Fibroblast of skin of left biceps (primary cell): ENCODE measurements around the gene RABAC1.
"Not testable (repeated sequence)": the region's sequence is repeated elsewhere in the genome, so short reads cannot be mapped to it uniquely, and the experiment has no call there.

Experiments used
- DNase-seq, 2 experiments: peaks; one replicate each; pipeline ENCODE4 v3.0.0-alpha.2; 2013; ENCODE audit warnings: low read depth in 2 of 2

RABAC1 gene, protein sequence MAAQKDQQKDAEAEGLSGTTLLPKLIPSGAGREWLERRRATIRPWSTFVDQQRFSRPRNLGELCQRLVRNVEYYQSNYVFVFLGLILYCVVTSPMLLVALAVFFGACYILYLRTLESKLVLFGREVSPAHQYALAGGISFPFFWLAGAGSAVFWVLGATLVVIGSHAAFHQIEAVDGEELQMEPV

DNA sequence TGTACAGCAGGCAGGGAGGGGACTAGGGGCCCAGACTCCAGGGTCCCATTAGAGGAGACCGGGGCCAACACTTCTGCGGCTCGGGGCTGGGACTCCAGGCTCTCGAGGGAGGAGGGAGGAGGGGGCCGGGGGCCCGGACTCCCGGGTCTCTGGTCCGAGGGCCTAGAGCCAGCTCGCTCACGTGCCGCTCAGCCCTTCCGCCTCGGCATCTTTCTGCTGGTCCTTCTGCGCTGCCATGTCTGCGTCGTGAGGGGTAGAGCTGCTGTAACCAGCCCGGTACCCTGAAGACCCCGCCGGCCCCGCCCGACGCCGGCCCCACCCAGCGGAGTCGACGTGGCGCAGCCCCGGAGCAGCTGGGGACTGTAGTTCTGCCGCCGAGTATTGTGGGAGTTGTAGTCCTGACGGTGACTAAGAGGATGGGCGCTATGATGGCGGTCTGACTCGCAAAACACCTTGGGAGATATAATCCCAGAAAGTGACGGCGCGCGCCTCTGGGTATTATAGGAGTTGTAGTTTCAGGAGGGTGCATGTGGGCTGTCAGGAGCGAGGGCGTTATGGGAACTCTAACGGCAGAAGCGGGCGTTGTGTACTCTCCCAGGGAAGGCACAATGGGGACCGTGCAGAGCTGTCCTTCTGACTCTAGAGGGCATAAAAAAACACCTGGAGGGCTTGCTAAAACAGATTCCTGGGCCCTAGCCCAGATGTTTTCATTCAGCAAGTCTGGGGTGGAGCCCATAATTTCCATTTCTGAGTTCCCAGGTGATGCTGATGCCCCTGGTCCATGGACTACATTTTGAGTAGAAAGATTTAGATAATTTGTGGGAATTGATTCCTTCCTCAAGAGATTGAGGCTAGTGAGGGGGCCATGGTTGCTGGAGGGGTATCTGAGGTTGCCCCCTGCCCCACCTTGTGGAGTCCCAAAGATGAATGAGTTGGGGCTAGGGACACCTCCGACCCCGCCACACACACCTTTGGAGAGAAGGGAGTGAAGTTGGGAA is at the start of gene RABAC1:
TSS of gene RABAC1 (minus strand) at position 266 of the 998 bp plus-strand sequence. CDS start at position 237, 29 bp downstream.
- DNase-seq, result peak; percentile 74 to 76

DNA sequence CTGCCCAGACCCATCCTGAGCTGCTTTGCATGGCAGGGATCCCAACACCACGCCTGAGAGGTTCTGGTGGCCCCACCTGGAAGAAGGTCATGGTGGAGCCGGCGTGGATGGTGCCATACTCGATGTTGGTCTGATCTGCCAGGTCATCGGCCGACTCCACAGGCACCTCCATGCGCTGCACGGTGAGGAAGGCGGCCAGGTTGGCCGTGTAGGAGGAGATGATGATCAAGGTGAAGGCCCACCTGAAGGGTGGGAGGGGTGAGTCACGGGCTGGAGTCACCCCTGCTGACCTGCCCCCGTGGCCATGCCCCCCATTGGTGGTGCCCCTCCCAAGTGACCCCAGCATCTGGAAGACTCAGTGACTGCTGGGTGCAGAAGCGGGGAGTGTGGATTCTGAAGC is 47.4 kb upstream of the RABAC1 start:
- no peak for DNase-seq

DNA sequence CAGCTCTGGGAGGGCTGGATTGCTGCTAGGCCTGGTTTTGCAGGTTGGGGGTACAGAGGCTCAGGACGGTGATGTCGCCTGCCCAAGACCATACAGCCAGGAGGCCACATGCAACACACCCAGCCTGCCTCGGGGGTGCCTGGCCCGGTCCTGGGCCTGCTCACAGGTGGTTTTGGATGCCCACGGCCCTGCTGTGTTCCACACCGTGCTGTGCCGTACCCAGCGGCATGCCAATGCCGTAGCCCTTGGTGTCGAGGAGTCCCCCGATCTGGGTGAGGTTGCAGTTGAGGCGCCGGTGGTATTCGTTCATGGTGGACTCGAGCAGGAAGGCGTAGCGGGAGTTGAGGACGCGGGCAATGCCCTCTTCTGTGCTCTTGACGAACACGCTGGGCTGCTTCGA is 46.4 kb upstream of the RABAC1 start:
- DNase-seq, result no peak

DNA sequence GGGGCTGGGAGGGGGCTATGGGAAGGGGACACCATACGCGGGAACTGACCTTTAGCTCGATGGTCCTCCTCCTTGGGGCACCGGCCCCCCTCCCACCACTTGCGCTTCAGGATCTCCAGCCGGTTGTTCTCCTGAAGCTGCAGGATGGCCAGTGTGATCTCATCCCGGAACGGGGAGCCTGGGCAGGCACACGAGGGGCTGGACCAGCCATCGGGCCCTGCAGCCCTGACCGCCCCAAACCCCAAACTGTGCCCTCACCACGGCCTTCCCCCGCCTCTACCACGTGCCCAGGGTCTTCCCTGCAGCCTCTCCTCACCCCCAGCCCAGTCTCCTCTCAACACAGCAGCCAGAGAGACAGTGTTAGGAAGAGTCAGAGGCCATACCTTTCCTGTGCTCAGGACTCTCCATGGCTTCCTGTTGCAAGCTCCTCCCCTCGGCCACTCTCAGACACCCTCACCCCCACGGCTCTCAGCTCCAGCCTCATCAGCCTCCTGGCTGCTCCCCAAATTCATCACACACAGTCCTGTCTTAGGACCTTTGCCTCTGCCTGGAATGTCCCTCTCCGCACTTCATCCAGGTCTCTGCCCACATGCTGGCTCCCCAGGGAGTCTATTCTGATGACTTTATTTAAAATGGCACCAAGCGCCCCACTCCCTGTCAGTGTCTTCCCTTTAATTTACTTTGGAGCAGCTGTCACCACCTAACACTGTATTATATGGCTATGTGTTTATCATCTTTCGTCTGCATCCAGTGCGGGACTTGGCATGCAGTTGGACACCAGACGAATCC is 44.6 kb upstream of the RABAC1 start:
- no peak for DNase-seq

DNA sequence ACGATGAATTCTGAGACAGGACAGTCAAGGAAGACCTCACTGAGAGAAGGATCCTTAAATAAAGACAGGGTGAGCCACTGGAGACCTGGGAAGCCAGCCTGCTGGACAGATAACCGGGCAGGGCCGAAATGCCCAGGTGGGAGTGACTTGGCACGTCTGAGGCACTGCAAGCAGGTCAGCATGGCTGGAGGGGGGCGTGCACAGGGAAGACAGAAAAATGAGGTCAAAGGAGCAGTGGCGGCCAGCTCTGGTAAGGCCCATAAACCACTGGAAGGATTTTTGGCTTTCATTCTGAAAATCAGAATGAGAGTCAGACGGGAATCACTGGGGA is 40.7 kb upstream of the RABAC1 start:
- no peak for DNase-seq

DNA sequence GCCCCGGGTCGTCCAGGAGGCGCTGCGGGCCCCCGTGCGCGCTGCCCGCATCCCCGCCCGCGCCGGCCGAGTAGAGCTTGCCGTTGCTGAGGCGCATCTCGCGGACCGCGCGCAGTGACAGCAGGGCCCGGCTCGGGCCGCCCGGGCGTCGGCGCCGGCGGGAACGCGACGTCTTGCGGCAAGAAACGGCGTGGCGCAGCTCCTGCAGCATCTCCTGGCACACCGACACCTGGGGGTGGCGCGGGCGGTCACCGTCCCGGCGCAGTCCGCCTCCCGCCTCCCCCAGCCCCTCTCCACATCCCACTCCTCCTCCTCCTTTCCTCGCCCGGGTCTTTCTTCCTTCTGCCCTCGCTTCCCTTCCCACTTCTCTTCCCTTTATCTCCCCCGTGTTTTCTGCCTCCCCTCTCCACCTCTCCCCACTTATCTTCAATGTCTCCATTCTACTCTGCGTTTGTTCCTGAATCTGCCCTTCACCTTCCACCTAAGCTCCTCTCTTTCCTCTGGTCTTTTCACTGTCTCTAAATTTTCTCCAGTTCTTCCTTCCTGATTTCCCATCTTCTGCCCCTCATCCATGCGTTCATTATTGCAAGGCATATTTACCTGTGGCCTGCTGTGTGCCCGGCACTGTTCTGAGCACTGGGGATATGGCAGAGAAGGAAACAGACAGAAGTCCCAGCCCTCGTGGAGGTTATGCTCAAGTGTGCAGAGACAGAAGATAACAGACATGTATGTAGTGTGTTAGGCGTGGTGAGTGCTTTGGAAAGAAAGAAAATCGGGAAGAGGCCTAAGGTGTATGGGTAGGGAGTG is 40.2 kb upstream of the RABAC1 start:
- DNase-seq, result no peak

DNA sequence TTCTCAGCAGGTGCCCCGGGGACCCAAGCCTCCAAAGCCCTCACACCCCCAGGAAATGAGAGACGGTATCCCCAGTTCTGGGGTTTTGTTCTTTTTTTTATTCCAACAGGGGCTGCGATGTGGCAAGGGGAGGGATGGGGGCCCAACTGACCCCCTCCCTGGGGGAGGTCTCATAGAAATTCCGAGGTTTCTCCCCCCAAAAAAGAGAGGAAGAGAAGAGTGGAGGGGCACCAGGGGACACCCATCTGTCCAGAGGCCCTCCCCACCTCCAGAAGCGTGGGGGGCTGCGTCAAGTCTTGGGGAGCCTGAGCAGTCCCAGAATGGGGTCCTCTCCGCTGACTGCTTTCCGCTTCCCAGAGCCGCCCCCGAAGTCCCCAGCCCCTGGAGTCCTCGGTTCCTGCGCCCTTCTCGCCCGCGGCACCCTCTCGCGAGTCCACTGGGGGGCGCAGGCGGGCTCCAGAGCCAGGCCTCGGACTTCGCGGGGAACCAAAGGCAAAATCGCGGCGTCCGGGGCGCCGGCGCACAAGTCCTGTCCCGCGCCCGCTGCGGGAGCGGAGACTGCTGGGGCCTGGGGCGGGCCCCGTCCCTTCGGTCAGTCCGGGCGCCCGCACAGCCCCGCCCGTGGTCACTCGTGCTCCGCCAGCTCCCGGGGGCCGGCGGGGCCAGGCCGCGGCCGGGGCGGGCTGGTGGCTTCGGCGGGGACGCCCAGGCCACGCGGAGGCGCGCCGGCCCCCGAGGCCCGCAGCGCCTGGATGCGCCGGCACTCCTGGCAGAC is 39.3 kb upstream of the RABAC1 start:
- DNase-seq, result no peak

DNA sequence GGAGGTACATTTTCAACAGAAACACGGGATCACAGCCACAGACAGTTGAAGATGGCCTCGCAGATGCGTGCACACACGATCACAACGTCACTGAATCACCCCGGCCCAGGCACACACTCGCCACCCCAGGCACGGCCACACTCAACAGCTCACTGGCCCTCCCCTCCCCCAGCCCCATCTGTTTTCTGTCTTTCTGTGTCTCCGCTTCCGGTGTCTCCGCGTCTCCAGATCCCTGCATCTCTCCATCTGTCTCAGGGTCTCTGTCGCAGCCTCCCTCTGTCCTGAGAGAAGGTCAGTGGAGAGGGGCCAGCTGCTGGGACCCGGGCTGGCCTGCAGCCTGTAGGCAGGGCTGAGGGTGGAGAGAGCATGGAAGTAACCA is 38.7 kb upstream of the RABAC1 start:
- no peak for DNase-seq

DNA sequence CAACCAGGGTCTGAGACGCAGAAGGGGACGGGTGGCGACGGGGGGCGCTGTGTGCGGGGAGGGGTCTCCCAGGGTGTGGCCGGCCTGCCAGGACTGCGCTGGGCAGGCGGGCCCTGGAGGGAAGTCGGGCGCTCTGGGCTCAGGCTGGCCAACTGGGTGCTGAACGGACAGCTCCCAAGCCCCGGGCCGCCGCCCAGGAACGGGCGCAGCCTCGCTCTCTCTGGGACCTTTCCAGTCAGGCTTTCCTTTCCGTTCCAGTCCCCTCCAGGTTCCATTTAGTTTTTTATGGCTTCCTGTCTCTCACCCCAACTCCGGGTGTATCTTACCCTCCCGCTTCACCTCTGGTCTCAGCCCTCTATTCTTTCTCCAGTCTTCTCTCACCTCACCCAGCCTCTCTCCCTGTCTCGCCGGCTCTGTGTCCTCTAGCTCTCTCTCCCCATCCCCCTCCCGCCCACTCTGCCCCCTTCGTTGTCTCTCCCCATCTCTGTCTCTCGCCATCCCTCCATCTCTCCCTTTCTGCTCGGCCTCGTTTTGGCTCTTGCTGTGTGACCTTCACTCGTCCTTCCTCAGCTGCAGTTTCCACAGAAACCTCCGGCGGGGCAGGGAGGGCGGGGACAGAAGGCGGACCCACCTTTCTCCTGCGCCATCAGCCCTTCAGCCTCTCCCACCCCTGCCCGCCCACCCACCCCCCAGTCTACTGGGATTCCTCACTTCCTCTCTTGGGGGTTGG is 38.2 kb upstream of the RABAC1 start:
- DNase-seq, result no peak

DNA sequence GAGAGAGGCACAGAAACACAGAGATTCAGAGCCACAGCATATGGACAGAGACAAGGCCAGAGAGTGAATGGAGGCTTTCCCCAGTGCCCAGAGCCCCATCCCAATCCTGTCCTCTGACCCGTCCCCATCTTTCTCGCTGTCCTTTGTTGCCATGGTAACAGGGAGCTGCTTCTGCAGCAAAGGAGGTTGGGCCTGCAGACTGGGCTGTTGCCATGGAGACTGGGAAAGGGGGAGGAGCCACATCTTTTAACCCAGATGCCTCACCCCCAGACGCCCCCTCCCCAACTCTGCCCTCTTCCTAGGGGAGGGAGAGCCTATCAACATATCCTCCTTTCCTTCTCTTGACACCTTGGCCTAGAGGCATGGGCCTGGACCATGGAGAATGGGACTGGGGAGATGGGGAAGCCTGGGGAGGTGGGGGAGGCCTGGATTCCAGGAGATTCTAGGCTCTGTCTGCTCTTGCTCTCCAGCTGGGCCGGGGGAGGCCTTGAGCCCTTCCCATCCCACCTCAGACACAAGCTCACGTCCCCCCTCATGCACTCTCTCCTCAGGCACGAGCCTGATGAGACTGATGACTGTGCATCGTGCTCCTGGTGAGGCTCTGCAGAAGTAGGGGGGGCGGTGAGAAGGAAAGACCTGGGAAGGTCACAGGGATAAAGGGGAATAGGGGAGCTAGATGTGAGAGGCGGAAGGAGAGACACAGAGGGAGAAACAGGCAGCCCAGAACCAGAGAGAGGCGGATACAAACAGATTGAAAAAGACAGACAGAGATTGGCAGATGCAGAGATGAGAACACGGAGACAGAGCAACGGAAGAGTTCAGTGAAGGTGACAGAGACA is 37.1 kb upstream of the RABAC1 start:
- DNase-seq, result no peak

DNA sequence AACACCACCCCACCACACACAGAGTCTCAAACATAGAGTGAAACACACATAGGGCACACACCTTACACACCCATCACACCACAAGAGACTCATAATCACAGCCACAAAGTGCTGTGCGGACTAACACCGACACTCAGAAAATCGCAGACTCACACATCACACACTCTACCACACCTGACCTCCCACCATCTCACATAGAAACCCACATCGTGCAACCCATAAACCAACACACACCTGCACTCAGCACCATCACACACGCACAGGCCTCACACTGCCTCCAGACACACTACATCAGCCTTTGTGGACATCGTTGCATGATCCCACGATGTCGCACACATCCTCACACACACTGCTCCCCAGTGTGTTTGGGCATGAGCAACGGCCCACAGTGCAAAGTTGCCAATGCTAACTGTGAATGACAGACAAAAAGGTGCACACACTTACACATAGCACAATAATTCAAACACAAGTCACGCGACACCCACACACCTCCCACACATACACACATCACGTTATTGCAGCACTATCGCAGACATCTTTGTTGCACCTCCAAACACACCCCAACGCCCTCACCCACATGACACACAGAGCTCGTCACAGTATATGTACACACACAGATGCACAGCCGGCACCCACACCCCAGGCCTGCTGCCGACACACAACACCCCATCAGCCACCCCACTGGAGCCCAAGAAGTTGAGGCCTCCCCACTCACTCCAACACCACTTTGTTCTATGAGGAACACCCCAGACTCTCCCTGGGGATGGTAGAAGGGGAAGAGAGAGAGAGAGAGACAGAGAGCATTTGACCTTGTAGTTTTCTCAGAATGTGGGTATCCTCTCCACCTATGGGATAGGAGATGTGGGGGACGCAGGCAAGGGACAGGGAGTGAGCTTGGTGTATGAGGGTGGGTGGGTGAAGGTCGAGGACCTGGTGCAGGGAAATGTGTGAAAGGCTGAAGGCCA is 36.2 kb upstream of the RABAC1 start:
- DNase-seq, result no peak

DNA sequence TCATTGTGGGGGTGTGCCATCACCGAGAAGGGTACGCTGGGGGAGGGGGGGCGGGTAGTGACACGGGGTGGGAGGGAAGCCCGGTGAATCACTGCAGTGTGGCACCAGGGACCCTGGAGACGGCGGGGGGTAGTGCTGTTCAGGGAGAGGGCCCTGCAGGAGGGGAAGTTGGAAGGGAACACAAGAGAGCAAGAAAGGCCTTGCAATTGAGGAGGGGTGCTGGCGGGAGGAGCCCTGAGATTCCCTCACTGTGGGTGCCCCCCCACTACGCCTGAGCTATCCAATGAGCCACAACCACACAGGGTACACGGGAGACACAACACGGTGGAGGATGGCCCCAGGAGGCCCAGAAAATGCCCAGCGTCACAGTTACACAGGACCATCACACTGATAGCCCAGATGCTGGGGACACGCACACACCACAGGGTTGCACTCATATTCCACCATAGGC is 35.4 kb upstream of the RABAC1 start:
- no peak for DNase-seq

DNA sequence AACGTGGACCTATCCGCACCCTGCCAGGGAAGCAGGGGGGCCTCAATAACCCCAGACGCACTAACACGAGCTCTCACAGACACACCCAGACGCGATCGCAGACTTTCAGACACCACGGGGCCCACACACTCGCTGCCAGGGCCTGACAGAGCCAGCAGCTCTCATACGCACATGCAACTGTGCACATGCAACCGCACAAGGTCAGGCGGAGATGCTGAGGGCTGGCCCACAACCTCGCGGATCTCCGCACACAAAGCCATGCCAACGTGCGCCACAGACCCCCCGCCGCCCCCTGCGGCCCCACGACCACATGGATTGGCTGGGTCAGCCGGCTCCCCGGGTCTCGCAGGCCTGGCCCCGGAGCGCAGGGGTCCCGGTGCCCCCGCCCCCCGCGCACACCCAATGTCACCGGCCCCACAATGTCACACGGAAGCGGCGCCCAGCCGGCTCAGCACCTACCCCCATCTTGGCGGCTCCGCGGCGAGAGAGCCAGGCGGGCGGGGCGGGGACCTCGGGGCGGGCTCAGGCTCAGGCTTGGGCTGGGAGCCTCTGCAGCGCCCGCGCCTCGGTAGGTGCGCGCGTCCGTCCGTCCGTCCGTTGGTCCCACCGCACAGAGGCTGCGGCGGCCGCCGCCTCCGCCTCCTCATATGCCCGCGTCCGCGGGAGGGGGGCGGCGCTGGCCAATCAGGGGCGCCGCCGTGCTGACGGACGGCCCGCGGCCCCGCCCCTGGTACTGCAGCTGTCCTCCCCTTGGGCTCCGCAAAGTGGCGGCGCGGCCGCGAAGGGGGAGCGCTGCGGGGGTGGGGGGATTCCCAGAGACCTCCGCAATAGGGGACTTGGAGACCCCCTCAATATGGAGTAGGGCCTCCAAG is 34.7 kb upstream of the RABAC1 start, which contains the start of gene ATP1A3:
TSS of gene ATP1A3 (minus strand) at position 619 of the 872 bp plus-strand sequence. CDS start at position 465, 154 bp downstream.
- DNase-seq, result no peak

DNA sequence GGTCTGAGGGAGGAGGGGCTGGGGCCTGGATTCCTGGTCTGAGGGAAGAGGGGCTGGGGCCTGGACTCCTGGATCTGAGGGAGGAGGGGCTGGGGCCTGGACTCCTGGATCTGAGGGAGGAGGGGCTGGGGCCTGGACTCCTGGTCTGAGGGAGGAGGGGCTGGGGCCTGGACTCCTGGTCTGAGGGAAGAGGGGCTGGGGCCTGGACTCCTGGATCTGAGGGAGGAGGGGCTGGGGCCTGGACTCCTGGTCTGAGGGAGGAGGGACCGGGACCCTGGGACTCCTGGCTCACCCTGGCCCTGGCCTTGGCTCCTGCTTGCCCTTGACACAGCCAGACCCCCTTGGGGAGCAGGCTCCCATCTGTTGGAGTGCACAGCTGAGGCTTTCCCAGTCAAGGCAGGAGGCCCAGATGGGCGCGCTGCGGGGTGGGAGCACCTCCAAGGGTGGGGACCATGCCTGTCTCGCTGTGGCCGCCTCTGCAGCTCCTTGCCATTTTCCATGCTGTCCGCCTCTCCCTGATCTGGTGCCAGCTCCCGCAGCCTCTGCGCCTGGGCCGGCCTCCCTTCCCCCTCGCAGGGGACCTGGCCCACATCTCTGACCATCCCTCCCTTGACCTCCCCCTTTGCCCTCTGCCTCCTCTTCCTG is 32.9 kb upstream of the RABAC1 start:
- not testable (repeated sequence) for DNase-seq

DNA sequence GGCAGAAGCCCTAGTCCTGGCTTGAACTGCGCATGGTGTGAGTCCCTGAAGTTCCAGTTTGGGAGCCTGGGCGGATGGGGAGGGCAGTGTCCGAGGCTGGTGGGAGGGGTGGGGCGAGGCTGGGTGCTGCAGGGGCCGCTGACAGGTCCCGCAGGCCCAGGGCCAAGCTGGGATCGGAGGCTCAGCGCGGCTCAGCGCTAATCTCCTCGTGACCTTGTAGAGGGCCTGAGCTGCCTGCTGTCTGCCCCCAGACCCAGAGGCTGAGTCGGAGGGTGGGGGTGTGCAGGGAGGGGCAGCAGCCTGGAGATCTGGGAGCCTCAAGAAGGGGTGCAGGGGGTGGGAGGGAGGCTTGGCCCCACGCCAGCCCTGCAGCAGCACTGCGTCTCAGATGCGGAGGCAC is 31.9 kb upstream of the RABAC1 start:
- DNase-seq, result no peak

DNA sequence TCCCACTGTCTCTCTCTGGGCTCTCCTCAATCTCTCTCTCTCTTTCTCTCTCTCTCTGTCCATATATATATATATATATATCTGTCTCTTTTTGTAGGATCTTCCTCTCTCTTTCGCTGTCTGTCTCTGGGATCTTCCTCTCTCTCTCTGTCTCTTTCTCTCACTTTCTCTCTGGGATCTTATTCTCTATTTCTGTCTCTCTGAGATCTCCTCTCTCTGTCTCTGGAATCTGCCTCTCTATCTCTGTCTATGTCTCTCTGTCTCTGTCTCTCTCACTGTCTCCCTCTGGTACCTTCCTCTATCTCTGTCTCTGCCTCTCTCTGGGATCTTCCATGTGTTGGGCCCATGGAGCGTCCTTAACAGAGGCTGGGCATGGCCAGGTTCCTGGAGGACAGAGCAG is 31.5 kb upstream of the RABAC1 start:
- DNase-seq, result no peak
